ENCODE results near the gene STK11.

STK11 gene

DNA sequence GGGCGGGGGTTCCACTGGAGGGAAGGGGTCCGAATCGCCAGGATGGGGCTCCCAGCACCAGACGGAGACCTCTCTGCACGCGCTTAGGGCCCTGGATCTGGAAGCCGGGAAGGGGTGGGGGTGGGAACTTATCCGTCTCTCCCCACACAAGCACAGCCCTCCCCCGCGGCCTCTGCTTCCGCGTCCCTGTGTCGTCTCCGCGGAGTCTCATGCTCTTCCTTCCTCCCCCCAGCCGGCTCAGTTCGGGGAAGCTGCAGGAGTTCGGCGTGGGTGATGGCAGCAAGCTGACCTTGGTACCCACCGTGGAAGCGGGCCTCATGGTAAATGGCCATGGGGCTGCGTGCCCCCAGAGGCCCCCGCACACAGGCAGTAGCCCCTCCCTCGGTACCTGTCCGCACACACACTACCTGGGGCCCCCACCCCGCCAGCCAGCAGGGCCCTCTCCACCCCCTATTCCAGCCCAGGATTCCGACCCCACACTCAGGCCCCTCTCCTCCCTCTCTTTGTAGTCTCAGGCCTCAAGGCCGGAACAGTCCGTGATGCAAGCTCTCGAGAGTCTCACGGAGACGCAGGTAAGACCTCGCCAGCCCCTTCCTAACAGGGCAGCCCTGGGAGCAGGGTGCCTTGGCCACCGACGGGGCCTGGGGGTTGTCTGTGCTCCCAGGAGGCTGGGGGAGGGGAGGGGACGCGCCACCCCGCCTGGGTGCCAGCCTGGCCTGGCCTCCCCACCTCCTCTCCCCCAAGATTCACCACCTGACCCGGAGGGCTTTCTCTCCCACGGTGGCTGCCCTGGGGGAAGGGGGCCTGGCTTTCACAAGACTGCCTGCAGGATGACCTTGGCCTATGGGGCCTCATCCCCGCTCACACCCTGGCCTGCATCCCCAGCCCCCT, 46.0 kb downstream of the STK11 start:
- no peak for DNase-seq (ENCODE audit: low read depth)

DNA sequence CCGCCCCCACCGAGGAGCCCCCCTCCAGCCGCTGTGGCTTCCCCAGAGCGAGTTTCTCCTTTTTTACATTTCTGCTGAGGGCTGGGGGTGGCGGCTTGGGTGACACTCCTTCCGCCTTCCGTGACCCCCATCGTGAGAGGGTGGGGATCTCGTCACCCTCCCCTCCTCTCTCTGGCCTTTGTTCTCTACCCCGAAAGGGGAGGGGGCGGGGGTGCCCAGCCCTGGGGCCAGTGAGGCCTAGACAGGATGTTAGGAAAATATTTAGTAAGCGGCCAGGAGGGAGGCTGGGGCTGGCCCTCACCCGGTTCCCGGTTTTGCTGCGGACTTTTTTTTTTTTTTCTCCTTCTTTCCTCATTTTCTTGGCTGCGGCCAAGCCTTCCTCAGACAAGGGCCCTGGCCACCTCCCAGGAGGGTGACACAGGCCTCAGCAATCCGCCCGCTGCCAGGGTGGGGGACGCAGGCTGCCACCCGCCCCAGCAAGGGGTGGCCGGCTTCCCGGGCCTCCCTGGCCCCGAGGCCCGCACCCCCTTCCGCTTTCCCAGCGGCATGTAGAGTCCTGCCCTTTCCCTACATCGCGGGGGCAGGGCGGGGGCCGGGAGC, 46.7 kb downstream of the STK11 start:
- peak; percentile 83 for DNase-seq (ENCODE audit: low read depth)

DNA sequence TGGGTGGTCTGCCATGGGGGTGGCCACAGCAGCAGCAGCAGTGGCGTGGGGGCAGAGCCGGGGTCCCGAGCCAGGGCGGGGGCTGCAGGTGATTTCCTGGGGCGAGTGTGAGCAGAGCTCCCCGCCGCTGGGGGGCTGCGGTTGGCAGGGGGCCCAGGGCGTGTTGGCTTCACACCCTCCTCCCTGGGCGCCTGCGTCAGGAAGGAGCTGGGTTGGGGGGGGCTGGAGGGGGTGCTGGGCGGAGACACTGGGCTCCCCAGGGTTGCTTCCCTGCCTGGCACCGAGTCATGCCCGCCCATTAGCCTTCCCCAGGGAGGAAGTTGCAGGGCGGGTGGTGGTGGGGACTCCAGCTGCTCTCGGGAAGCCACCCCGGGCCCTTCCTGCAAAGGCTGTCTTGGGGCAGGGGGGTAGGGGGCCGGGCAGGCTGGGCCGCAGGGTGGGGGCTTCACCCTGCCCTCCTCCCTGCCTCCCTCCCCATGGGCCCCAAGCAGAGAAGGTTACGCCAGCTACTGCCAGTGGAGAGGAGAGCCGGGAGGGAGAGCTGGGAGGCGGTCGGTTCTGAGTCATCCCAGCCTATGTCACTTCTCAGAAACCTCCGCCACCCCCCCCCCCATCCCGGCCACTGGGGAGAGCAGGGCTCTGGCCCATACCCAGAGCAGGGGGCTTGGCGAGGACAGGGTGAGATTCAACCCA, 47.4 kb downstream of the STK11 start:
- DNase-seq (ENCODE audit: low read depth): peak; percentile 81

DNA sequence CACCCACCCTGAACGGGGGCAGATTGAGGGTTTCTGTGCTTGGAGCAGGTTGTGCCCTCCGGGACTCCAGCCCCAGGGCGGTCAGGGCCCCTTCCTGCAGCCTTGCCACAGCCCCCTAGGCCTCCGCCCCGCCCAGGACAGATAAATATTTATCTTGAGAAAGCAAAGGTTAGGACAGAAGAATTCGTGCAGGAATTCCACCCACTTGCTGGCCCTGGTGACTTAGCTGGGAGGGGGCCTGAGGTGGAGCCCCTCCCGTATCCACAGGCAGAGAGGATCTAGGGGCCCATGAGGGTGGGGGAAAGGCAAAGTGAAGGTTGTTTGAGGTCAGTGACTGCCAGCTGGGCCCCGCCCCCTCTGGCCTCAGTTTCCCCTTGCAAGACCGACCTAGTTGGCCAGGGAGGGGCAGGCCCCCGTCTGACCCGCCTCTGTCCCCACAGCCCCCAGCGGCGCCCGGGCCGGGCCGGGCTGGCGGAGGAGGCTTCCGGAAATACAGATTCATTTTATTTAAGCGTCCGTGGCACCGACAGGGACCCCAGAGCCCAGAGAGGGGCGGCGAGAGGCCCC, 48.0 kb downstream of the STK11 start:
- no peak for DNase-seq (ENCODE audit: low read depth)

DNA sequence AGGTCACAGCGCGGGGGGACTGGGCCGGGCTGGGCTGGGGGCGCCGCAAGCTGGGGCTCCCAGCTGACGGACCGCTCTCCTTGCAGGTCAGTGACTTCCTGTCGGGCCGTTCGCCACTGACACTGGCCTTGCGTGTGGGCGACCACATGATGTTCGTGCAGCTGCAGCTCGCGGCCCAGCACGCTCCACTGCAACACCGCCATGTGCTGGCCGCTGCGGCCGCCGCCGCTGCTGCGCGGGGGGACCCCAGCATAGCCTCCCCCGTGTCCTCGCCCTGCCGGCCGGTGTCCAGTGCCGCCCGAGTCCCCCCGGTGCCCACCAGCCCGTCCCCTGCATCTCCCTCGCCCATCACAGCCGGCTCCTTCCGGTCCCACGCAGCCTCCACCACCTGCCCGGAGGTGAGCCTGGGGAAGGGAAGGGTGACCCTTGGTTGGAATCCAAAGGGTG, 48.5 kb downstream of the STK11 start:
- no peak for DNase-seq (ENCODE audit: low read depth)

DNA sequence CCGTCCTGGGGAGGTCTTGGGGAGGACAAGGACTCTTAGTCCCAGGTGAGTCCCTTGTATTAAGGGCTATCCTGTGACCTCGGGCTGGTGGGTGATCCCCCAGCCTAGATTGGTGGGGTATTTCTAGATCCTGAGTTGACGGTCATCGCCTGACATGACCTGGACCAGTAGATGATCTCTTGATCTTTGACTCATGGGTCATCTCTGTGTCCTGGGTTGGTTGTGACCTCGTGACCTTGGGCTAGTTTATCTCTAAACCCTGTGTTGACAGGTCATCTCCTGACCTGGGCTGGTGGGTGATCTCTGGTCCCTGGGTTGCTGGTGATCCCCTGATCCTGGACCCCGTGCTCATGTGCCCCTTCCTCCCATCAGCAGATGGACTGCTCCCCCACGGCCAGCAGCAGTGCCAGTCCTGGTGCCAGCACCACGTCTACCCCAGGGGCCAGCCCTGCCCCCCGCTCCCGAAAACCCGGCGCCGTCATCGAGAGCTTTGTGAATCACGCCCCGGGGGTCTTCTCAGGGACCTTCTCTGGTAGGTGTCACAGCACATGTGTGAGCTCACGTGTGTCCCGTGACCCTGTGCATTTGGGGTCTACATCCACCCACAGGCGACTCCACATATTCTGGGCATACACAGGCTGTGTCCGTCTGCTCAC, 49.1 kb downstream of the STK11 start:
- no peak for DNase-seq (ENCODE audit: low read depth)

DNA sequence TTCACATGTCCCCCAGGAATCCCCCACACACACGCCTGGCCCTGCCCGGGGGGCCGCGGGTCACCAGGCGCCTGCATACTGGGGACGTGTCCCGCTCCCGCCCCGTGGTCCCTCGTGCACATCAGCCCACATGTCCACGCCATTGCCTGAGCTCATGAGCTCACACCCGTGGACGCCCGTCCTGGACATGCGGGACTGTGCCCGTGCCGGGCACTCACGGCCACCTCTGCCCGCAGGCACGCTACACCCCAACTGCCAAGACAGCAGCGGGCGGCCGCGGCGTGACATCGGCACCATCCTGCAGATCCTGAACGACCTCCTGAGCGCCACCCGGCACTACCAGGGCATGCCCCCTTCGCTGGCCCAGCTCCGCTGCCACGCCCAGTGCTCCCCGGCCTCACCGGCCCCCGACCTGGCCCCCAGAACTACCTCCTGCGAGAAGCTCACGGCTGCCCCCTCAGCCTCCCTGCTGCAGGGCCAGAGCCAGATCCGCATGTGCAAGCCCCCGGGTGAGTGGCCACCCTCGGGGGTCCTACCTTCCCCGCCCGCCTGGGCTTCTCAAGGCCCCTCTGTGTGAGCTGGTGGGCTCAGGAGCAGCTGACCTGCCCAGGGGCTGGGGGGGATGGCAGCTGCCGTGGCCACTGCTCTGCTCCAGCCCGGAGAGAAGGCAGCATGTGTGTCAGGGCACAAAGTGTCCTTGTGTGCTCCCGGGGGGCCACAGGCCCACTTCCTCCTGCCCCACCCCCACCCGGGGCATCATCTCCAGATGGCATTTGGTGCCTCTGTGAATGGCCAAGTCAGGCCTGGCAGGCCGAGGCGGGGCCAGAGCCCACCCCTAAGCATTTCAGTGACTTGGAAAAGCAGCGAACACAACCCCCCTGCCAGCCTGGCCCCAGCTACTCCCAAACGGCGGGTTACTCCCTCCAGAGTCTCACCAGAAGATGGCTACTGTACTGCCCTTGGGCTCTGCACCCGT, 49.9 kb downstream of the STK11 start:
- DNase-seq (ENCODE audit: low read depth): no peak

DNA sequence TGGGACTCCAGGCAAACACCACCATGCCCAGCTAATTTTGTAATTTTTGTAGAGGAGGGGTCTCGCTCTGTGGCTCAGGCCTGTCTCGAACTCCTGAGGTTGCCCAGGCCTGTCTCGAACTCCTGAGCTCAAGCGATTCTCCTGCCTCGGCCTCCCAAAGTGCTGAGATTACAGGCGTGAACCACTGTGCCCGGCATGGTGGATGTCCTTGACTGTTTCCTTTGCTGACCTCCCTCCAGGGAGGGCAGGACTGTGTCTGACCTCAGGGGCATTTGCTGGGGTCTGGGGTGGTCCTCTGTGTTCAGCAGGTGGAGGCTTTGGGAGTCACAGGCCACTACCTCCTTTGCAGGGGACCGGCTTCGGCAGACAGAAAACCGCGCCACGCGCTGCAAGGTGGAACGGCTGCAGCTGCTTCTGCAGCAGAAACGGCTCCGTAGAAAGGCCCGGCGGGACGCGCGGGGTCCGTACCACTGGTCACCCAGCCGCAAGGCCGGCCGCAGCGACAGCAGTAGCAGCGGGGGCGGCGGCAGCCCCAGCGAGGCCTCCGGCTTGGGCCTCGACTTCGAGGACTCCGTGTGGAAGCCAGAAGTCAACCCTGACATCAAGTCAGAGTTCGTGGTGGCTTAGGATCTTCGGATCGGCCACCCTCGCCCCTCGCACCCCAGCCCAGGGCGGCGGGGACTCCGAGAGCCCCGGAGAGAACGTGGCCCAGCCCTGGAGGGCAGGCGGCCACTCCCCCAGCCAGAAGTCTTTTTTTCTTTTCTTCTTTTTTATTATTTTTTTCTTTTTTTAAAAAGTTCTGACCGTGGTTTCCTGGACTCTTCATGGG, 51.3 kb downstream of the STK11 start:
- no peak for DNase-seq (ENCODE audit: low read depth)

DNA sequence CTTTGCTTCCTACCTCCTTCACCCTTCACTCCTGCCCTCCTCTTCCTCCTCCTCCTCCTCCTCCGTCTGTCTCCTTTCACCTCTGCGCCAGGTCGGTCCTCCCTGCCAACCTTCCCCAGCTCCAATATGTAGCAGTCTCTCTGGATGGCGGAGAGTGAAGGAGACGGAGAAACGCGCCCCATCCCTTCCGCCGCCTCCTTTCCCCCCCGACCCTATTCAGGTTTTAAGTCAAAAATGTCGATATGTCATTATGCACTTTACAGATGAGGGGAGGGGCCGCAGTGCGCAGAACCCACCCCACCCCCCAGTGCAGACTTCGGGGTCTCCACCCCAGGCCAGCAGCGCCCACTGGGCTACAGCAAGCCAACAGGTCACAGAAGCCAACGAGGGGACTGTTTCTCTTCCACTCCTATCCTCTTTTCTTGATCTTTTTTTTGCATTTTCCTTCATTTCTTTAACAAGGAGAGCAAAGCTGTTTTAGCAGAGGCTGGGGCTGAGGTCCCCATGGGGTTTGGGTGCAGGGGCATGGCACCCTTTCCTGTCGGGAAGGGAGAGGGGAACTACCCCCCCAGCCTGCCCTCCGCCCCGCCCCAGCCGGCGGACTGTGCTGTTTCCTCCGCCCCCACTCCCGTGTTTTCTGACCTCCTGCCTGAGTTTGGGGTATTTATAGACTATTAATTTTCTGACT, 52.0 kb downstream of the STK11 start:
- no peak for DNase-seq (ENCODE audit: low read depth)

DNA sequence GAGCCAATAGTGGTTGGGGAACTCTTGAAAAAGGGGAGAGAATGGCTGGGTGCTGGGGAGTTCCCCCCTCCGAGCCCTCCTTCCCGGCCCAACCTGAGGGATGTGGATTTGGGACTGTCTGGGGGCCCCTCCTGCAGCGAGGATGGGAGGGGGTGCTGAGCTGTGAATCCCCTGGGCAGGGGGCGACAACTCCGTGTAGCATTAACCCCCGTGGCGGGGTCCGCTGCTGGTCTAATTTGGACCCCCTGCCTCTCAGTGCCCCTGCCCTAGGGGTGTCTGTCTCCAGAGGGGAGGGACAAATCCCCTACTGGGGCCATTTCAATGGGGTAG, 52.5 kb downstream of the STK11 start:
- DNase-seq (ENCODE audit: low read depth): no peak

DNA sequence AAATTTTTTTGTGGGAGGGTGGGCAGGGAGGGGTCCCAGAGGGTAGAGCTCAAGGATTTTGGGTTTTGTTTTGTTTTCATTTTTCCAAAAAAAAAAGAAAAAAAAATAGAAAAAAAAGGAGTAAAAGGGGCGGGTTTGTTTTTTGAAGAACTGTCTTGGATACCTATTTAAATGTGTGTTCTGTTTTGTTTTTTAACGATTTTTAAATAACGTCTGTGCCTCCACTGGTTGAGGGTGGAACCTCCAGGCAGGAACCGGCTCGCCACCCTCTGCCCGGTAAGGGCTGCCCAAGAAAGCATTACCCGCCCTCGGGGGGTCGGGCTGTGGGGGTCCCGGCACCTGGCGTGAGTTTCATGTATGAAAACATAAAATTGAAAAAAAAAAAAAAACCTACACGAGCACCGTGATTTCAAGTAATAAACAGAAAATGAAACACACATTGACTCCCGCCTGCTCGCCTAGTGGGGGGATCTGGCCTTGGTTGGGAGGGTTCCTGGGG, 53.2 kb downstream of the STK11 start:
- DNase-seq (ENCODE audit: low read depth): no peak

DNA sequence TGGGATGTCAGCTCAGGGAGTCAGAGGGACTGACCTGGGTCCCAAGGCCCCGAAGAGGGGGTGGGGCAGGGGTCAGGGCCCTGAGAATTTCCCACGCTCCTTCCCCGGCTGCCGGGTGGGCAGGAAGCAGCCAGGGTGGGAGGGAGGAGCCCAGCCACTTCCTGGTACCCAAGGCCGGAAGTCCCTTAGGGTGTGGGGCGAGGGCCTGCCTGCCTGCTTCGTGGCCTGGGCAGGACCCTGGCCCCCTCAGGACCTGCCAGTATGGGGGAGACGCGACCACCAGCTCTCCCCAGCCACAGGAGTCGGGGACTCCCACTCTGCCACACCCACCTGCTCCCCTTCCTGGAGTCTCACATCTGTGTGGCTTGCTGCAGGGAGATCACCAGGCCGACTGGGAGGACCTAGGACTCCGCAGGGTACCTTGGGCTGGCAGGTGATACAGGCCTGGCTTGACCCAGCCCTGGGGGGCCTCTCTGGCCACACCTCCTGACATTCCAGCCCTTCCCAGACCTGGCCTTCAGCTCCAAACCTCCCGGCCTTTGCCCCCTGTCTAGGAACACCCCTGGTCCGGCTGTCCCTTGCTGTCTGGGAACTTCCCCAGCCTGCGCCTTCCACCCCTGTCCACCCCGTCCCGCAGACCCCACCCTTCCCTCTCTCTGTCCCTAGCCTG, 53.8 kb downstream of the STK11 start:
- DNase-seq (ENCODE audit: low read depth): no peak

DNA sequence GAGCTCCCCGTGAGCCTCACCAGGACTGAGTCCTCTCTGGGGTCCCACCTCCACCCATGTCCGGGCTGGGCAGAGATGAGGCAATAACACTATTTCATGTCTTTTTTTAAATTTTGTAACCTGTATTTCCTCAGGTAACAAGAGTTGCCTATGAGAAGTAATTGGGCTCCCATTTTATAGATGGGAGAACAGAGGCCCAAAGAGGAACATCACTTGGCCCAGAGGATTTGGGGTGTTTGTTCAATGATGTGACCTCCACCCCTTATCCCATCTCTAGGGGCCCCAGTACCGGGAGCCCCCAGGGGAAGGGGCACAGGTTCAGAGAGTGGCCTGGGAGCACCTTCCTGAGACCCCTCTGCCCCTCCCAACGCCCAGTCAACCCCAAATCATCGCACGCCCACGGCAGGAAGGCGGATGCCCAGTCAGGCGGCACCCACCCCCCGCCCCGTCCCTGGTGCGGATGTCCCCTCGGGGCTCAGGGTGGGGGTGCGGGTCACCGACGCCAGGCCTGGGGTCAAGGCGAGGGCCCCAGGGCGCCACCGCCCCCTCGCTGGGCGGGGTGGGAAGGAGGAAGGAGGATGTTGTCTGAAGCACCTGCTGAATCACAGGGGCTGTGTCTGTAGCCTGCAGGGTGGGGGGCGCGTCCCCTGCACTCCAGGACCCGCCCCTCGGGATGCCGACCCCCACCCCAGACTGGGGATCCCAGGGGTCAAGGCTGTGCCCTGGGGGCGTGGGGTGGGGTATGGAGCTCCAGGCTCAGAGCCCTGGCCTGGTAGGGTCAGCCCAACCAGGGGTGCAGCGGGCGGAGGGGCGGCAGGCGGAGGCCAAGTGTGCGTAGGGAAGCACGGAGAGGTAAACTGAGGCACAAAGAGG, 54.5 kb downstream of the STK11 start:
- DNase-seq (ENCODE audit: low read depth): no peak

DNA sequence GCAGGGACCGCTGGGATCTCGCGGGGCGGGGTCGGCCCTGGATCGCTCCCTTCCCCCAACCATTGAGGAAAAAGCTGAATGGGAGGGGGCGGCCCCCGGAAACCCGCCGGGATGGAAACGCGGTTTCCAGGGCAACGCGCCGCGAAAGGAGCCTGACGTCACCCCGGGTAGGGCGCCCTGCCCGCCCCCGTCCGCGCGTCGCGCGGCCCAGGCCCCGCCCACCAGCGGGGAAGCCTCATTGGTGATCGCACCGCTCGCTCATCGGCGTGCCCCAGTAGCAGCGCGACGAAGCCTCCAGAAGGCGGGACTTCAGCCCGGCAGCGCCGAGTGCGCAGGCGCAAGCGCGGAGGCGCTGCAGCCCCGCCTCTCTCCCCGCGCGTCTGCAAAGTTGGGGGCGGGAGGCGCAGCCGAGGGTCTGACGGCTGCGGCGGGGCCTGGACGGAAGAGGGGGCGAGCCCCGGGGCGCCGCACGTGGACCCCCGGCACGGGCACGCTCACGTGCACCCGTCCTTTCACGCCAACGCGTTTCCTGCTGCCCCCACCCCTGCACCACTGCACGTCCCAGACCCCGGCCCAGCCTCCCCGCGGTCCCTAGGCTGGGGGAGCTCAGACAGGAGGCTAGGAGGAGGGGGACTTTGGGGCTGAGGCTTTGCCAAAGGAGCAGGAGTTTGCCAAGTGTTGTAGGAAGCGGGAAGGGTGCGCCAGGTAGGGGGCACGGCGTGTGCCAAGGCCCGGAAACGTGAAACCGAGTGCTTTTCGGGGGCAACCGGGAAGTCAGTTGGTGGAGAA, 55.4 kb downstream of the STK11 start:
- DNase-seq (ENCODE audit: low read depth): peak; percentile 67

DNA sequence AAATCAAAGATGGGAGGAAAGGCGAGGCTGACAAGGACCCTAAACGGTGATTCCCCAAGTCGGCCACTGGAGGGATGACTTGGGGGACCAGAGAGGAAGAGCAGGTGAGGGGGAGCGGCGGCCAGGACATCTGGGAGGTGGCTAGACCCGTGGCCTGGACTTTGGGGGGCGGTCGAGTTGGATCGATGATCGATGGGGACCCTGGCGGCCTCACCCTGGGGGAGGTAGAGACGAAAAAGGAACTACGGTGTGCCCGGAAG, 55.9 kb downstream of the STK11 start:
- DNase-seq (ENCODE audit: low read depth): no peak

DNA sequence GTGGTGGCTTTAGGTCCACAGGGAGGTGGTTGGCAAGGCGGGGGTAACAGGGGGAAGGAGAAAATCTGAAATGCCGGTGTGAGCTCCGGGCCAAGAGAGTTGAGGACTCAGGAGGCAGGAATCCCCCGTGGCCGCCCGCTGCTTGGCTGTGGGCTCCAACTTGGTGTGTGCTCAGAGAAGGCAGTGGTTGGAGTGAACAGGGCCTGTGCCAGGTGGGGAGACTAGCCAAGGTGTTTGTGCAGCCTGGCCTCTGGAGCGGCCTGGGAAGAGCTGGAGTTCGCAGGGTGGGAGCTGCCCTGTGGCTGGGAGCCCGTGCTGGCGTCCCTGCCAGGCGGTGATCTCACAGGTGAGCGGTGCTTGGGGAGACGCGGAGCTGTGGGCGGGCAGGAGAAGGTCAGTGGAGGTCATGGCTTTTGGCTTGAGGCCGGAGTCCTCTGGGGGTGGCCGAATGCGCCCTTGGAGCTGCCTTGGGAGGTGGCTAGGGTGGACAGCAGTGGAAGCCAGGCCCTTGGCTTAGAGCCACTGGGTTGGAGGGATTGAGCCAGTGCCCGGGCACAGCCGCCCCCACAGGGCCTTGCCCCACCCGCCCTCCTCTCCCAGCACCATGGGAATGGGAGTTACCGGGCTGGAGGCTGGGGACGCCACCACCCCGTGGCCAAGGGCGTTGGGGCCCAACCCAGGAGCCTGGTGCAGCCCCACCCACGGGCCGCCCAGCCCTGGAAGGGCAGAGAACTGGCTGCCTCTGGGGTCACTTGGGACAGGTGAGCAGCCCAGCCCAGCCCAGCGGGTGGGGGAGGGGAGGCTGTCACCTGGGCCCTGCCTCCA, 56.4 kb downstream of the STK11 start:
- no peak for DNase-seq (ENCODE audit: low read depth)
